HG02970 (cell line): Measurements from ENCODE around the gene LAMA5.
A peak's percentile ranks its signal among the peaks of the same experiment; 100 is the strongest.

Experiments
- ATAC-seq: cut with Tn5 transposase; IDR thresholded peaks from one replicate; pipeline ENCODE4 v1.9.1; 2021; ENCODE audit warnings: mild to moderate bottlenecking, moderate library complexity, moderate number of reproducible peaks; ENCODE audit not compliant: unreplicated experiment, low FRiP score

The LAMA5 gene

DNA sequence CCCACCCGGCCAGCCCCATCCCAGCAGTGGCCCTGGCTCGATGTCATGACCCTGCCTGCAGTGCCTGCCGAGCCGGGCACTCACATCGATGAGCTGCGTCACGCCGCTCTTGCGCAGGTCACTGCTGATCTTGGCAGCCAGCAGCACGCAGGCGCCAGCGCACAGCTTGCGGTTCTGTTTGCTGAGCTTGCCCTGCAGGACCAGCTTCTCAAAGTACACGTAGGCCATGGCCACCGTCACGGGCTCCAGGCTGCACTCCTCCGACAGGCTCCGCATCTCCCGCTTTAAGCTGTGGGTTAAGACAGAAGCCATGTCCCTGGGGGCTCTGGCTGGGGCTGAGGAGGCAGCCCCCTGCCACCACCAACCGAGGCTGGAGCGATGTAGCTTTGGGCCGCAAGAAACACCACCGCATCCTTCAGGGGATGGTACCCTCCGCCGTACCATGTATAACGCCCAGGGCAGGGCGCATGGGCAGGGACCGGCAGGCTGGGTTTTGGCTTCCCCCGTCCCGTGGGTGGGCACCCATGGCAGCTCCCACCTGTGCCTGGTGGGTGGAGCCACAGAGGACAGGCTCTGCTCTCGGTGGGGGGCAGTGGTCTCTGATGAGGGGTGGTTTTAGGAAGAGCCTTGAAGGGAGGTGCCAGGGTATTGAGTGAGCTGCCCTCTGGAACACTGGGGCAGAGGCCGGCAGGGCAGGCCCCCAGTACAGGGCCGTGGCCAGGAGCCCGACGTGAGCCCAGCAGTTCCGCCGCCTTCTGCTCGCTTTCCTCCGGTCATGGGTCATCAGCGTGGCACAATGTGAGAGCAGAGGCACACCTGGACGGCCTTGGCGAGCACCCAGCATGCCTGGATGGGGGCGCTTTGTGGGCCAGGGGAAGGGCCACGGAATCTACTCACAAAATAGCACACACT is 24.3 kb upstream of the LAMA5 start:
- no peak for ATAC-seq

DNA sequence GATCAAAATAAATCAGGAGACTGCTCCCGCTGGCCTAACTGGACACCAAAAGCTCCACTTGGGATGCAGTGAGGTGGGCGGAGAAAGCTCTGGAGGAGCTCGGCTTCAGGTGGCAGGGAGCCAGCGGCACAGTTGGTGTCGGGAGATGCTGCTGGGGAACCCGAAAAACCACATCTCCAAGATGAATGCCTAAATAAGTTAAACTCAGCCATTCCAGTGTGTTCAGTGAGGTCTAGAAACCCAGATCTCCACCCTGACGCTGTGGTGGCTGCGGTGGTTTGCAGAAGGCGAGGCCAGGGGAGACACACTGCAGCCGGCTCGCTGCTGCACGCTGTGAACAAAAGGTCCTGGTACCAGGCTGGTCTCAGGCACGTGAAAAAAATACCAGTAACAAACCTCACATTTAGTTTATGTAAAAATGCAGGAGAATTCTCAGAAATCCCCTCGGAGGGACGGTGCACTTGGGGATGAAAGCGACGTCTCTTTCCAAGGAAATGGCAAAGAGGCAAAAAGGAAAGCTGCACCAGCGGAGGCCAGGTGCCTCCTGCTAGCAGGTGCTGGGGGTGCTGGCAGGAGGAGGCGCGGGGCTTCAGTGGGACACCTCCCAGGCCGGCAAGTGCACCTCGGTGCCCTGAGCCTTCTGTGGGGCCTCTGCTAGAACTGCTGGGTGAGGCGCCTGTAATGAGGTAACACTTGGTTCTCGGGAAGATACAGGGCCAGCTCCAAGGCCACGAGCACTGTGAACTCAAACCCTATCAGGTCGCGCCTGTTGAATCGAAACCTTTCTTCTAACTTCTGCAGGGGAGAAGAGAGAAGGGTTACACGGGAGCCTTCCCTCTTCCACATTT is 23.4 kb upstream of the LAMA5 start:
- no peak for ATAC-seq

DNA sequence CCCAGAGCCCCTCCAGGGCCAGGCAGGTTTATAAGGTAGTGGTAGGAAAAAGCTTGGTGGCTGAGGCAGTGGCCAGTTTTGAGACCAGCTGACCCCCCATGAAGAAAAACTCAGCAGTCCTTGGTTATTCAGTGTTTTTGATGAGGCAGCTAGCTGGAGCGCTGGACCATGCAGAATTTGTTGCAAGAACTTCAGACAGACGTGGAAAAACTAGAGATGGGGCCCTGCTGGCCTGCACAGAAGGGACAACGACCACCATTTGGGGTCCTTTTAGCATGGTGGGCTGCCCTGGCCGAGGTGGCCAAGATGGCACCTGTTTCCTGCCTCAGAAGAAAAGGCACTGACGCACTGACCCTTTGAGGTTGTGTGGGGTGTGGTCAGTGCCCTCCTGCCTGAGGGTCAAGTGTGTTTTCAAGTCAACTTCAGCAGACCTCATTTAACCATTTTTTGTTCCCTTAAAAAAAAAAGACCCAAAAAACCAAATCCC is 22.5 kb upstream of the LAMA5 start:
- no peak for ATAC-seq

DNA sequence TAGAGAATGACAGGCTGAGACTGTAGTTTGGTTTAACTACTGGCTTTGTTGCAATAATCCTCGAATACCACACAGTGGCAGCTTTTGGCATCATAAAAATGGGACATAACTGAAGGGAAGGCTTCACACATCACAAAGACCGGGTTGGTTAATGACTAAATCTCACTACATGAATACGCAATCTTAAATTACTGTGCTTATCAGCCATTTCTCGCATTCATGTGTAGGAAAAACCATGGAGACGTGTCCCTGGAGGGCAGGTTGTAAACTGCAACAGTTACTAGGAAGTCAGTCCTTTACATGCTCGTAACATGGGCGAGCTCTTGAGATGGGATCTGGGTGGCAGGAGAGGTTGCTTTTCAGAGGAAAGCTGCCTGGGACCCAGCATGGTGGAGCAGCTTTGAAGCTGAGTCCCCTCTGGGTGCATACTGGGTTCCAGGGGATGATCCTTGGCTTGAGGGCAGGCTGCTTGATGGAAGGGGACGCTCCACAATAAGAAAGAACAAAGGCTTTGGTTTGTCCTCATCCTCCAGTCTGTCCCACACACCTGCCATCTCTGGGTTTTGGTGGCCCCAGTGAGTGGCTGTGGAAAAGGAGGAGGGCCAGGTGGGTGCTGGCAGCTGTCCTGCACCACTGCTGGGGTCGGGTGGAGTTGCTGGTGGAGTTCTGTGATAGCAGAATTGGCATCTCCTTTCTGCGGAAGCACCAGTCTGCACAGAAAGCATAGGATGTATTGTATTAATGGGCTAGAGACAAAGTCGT is 21.9 kb upstream of the LAMA5 start:
- ATAC-seq, result no peak

DNA sequence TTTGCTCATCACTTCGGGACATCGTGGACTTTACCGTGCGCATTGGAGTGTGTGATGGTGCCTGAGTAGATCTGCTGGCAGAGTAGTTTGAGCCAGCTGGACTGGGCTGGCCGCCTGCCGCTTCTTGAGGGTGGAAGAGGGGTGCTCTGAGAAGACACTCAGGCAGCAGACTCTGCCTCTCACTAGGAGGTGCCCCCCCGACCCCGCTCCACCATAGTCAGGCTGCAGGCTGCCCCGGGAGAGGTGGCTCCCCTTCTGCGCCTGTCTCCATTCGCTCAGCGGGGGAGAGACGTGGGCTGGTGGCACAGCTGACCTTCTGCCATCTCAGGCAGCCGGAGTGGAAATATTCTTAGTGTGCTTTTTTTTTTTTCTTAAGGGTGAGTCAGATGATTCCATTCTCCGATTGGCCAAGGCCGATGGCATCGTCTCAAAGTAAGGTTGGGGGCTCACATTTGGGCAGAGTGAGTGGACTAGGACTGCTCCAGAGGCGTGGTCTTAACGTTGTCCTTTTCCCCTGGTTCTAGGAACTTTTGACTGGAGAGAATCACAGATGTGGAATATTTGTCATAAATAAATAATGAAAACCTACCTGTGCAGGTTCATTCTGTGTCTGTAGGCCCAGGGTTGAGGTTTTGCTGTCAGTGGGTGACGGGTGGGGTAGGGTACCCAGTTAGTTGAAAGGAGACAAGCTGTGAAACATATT is 21.0 kb upstream of the LAMA5 start:
- ATAC-seq, result no peak

DNA sequence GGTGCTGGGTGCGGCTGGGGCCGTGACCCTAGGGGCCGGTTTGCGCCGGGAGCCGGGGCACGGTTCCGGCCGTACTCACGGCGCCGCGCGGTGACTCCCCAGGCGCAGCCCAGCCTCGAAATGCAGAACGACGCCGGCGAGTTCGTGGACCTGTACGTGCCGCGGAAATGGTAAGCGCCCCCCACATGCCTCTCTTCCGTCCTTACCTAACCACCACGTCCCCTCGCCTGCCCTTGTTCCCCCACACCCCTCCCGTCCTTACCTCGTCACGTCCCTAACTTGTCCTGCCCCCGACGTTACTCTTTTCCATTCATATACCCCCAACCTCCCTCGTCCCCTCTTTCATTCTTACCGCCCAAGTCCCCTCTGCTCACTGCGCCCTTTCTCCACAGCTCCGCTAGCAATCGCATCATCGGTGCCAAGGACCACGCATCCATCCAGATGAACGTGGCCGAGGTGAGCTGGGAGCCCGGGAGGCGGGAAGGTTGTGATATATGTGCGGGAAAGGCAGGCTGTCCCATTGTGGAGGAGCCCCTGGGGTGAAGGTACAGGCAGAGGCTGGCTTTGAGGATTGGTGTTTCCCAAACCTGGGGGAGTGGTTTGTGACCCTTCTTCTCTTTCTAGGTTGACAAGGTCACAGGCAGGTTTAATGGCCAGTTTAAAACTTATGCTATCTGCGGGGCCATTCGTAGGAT is 20.3 kb upstream of the LAMA5 start:
- no peak for ATAC-seq

DNA sequence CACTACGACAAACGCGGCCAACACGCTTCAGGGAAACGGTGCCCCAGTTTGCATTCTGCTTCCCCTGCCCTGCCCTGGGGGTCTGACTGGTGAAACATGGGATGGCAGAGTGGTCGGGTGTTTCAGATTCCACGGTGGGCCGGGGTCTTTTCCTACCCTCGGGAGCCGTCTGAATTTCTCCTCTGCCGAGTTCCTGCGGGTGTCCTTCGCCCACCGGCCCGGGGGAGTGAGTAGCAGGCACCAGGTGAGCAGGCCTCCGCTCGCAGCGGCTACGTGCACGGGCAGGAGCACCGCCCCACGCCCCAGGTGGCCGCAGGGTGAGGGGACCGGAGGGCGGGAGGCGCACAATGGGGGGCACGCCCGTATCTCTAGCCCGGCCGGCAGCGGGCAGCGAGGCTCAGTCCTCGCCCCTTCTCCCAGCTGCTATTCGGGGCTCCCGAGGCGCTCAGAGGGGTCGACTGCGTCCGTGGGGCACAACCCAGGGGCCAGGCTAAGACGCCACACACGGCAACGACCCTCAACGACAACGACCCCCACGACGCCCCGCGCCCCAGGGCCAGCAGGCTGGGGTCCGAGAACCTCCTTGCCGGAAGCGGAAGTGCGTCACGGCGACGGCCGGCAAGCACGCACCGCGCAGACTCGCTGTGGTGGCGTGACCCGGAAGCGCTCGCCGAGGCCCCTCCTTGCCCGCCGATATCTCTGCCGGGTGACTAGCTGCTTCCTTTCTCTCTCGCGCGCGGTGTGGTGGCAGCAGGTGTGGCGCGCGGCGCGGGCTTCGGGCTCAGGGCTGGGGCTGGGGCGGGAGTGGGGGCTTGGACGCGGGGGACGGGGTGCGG is 19.5 kb upstream of the LAMA5 start, which contains the start of gene RPS21:
RPS21 (plus strand) TSS at position 721 of the 836 bp plus-strand sequence. CDS start 236 bp downstream, outside the sequence.
- peak; percentile 83 for ATAC-seq

DNA sequence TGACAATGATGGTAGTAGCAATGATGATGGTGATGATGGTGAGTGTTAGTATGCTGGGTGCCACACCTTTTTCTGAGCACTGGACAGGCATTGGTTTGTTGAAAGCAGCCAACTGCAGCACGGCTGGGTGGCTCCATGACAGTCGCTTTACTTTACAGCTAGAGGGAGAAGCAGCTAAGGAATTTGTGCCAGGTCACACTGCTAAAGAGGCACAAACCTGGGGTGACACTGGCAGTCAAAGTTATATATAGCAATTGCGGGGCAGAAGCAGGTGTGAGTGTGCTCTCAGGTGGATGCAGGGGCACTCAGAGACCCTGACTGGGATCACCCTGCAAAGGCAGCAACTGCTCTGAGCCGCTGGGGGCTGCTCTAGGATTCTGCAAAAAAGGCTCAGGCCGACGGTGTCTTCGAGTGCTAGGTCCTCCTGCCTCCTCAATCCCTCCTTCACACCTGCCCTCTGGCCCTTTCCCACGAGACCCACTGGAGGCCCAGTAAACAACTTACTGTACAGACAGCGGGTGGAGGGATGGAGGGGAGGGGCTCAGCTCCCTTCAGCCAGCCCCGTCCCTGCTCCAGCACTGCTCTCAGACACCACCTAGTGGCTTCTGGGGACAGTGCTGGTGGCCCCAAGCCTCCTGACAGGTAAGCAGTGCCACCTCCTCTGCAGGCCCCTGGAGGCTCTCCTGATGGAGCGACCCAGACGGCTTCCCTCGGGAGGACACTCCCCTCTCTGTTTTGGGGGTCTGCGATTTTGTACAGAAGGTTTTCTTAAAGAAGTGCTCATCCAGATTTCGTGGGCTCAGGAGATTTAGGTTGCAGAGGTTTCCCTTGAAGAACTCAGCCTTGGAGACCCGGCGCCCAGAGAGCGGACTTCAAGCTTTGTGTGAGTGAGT is 15.4 kb upstream of the LAMA5 start:
- ATAC-seq, result no peak

DNA sequence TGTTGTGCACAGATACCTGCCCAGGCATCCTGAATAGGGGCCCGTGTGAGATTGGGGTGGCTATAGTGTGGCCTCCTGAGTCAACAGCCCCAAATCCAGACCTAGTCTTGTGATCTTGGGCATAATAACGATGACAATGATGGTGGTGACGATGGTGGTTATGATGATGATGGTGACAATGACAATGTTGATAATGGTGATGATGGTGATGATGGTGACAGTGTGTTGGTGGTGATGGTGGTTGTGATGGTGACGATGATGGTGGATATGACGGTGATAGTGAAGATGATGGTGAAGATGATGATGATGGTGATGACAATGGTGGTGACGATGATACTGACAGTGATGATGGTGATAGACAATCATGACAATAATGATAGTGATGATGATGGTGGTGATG is 14.7 kb upstream of the LAMA5 start:
- ATAC-seq, result no peak

DNA sequence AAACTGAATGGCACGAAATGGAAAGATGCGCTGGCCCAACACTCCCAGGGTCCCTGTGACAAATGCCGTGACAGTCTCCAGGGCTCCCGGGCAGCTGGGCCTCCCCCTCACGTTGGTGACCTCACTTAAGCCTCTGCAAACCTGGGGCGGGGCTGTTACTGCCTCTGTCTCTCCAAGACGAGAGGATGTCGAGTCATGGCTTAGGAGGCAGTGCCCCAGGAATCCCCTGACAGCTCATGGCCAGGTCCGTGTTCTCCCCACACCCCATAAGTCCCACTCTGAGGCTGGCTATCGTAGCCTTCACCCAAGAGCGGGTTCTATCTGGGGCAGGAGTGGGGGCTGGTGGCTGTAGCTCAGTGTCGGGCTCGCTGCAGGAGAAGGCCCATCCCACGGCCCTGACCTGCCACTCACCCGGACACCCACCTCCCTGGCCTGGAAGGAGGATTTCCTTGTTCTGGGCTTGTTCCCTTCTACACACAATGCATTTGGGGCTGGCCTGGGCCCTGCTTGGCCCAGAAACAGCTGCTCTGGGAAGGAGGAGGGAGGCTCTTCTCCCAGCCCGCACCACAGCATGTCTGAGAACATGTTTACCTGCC is 14.2 kb upstream of the LAMA5 start:
- ATAC-seq, result no peak

DNA sequence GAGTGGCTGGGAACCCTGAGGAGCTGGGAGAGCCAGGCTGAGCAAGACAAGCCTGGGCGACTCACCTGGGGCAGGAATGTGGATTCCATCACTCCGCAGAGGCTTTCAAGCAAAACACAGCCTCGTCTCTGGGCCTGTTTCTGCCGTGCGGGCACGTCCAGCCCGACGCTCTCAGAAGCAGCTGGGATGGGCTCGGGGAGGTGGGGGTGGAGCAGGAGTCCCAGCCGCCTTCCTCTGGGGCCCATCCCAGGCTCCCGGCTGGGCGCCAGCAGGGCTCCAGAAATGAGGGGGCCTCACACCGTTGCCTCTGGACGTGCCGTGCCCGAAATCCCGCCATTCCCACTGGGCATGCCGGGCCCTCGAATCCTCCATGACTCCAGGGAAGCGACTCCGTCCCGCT is 11.1 kb upstream of the LAMA5 start:
- no peak for ATAC-seq

DNA sequence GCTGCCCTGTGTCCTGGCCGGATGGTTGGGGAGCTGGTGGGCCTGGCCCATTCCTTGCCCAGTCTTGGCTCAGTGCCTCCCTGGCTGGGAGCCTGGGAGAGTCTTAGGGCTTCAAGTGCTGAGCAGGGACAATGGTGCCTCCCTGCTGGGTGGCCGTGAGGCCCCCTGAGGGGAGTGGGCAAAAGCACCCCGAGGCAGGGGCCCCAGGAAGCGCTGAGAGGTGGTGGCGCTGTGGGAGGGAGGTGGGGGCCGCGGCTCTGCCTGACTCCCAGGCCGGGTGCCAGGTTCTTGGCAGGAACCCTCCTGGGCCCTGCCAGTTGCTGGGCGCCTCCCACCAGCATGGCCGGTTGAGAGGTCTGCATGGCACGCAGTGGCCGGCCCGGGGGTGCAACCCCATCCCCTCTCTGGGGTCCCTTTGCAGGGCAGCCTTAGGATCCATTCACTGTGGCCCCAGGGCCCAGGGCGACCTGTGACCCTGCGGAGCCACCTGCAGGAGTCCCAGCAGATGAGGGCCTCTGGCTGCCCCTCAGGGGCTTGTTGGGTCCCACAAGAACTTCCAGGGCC is 10.6 kb upstream of the LAMA5 start:
- ATAC-seq, result no peak

DNA sequence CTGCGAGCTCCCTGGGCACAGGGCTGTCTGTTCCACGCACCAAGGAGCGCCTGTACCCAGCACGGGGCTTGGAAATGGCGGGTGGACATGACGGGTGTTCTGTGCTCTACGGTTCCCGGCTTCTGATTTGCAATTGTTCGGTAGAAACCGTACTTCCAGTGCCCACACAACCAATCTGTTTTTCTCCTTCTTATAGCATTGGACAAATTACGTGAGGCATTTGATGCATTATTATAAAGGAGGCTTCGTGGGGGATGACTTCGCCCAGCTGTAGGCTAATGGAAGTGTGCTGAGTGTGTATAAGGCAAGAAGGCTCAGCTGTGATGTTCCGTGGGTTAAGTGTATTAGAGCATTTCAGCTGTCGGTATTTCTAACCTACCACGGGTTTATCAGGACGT is 10.0 kb upstream of the LAMA5 start:
- ATAC-seq, result no peak

DNA sequence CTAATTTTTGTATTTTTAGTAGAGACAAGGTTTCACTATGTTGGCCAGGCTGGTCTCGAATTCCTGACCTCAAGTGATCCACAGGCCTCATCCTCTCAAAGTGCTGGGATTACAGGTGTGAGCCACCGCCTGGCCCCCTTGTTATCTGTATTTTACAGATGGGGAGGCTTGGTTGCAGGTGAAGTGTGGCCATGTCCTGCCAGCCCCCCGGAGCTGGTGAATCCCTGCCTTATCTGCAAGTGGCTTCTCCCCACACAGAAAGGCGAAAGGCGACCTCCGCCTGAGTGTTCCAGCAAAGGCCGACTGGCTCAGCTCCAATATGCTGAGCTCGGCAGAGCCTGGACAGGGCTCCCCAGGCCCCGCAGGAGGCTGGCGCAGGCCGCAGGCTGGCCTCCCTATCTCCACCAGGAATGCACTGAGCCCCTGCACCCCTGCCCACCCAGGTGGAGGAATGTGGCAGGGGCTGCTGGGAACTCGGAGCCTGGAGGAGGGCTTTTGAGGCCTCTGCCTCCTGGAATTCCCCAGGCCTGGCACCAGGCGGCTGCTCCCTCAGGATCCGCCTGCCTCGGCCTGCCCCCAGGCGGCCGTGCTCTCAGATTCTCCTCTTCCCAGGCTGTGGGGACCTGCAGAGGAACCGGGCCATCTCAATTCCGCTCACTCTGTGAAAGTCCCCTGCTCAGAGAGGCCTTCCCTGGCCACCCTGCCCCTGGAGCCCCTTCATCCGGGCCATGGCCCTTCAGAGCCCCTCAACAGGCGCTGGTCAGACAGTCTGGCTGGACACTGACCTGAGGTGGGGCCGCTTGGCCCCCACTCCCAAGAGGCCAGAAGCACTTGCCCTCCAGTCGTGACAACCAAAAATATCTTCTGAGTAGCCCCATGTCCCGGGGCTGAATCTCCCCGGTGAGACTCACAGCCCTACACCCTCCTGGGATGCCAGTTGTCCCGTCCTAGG is 9.3 kb upstream of the LAMA5 start:
- no peak for ATAC-seq

DNA sequence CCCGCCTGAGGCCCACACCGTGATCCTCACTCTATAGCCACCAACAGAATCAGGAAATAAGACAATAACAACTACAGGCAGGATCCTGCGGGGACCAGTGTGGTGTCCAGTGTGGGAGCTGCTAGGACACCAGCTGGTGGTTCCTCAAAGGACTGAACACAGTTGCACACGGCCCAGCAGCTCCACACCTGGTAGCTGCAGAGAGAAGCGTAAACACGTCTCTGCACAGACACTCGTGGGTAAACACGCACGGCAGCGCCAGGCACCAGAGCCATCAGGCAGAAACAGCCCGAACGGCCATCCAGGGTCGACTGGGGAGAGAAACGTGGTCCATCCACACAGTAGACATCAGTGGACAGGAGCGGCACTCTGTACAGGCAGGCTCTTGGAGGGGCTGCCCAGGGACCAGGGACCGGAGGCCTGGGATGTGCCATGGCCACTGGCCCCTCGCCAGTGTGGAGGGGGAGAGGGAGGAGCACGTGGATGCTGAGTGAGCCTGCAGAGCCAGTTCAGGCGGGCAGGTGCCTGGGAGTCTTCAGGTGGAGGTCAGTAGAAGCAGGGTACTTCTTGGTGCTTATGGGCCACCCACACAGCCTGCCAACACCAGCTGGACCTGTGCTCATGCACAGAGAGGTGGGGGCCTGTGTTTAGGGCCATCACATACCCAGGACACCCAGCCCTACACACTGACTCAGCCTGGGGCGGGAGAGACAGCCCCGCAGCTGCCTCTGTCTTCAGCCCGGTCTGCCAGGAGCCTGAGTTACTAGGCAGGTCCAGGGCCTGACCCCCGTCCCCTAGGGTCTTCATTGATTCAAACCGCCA is 7.4 kb upstream of the LAMA5 start:
- no peak for ATAC-seq
